Spleen (tissue), 7 donors: ENCODE data around the gene SSBP2.

Experiments
- CTCF ChIP-seq, 11 experiments: fragments of 200-600 bp in 7 of 11; fragments of 450-650 bp in 4 of 11; sonication (generic) in 4 of 11; IDR thresholded peaks in 8 of 11; conservative IDR thresholded peaks in 3 of 11; 1 replicate in 7 of 11; 2 replicates in 4 of 11; pipeline versions ENCODE4 v1.4.0 to v1.8.0; 2016 to 2021; ENCODE audit warnings: antibody characterized with exemption in 11 of 11, inconsistent platforms in 4 of 11, mild to moderate bottlenecking in 1 of 11
- POLR2A ChIP-seq, 3 donors: fragments of 450-650 bp; IDR thresholded peaks; one replicate each; pipeline ENCODE4 v1.5.1; 2017; ENCODE audit warnings: antibody characterized with exemption in 3 of 3, mild to moderate bottlenecking in 1 of 3
- donor health status: DM: no; HTN: no; CAD: no; lungs with moderate emphysema.
- donor health status: DM: no; HTN: no; CAD: no.
- donor health status: DM: no; HTN: no; CAD: no.

- TF ChIP-seq CTCF (IDR thresholded peaks at IDR 0.05 in 8 of 11, conservative IDR thresholded peaks at IDR 0.05 in 3 of 11): no peak
- no peak for TF ChIP-seq POLR2A (IDR thresholded peaks at IDR 0.05)
Observed at GRCh38 chr5:81429985-81430384, 320.9 kb downstream of the SSBP2 start.
